Brain microvascular endothelial cell (primary cell): Measurements from ENCODE around the gene UTP20.

Source experiments
- DNase-seq: peaks from one replicate; pipeline ENCODE4 v3.0.0-alpha.2; 2020
- H3K27ac ChIP-seq: fragments of 250-450 bp; sonication (Bioruptor Pico); 2 replicates; pipeline ENCODE4 v1.5.1; 2020; ENCODE audit warnings: mild to moderate bottlenecking, moderate library complexity
- H3K27me3 ChIP-seq: fragments of 250-450 bp; sonication (Bioruptor Pico); replicated peaks from 2 replicates; pipeline ENCODE4 v1.5.1; 2020; ENCODE audit warnings: mild to moderate bottlenecking
- H3K36me3 ChIP-seq: fragments of 250-450 bp; sonication (Bioruptor Pico); replicated peaks from 2 replicates; pipeline ENCODE4 v1.5.1; 2020; ENCODE audit warnings: mild to moderate bottlenecking
- H3K4me3 ChIP-seq: 2 replicates; pipeline ENCODE4 v1.5.1; 2011; ENCODE audit warnings: low read depth, mild to moderate bottlenecking, control low read depth, low read length, moderate library complexity
- in situ Hi-C: cut with HindIII; loops from 2 replicates; pipeline ENCODE4 v1.10.0; 2017; ENCODE audit warnings: low sequenced_read_pairs, low pct_ligation_motif_present
- TF ChIP-seq, protein P1 (sequence below): IDR thresholded peaks from 2 replicates; pipeline ENCODE4 v1.5.1; 2011; ENCODE audit warnings: low read depth, mild to moderate bottlenecking, moderate library complexity, low read length, control low read depth, inconsistent platforms; ENCODE audit errors: missing control alignments

Gene UTP20

DNA sequence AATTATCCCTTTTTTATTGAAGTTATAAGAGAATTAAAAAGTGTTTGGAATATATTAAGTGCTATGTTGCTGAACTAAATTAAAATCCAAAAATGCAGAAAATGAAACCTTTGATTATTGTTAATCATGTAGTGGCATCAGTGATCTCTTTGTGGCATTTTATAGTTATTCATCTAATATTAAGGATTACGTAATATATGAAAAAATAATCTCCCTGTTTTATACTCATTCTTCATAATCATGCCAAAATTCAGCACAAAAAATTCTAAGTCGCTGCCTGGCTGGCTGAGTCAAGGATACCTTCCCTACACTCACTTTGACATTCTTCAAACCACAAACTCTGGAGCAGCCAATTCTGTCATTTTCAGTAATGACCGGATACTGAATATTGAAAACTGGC is 64.0 kb downstream of the UTP20 start:
- Histone ChIP-seq H3K27me3 (no peaks in the 10 kb centered on the region), H3K27ac (no peak overlapping the region), H3K36me3 (peaks cover 35% of the 10 kb centered on the region), H3K4me3 (no peak overlapping the region)
- TF ChIP-seq, protein P1, sequence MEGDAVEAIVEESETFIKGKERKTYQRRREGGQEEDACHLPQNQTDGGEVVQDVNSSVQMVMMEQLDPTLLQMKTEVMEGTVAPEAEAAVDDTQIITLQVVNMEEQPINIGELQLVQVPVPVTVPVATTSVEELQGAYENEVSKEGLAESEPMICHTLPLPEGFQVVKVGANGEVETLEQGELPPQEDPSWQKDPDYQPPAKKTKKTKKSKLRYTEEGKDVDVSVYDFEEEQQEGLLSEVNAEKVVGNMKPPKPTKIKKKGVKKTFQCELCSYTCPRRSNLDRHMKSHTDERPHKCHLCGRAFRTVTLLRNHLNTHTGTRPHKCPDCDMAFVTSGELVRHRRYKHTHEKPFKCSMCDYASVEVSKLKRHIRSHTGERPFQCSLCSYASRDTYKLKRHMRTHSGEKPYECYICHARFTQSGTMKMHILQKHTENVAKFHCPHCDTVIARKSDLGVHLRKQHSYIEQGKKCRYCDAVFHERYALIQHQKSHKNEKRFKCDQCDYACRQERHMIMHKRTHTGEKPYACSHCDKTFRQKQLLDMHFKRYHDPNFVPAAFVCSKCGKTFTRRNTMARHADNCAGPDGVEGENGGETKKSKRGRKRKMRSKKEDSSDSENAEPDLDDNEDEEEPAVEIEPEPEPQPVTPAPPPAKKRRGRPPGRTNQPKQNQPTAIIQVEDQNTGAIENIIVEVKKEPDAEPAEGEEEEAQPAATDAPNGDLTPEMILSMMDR = no peak
- DNase-seq = no peak
- in situ Hi-C loops = no loop called here

DNA sequence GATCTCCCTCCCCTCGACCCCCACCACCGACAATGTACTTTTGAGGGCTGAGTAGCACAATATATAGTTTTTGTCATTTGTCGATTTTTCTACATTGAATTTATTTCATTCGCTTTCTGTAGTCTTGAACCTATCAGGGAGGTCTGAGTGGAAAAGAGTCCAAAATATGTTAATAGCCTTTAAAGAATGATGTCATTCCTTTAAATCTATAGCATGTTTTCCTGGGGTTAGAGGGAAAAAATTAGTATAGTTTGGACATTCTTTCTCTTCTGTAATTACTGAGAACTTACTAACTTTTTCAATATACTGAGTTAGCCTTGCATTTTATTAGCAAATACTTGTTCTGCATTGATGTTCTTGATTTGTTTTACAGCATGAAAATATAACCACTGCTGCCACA is 71.8 kb downstream of the UTP20 start:
- H3K4me3 ChIP-seq = no peak overlapping the region
- no peaks in the 10 kb centered on the region for H3K27me3 ChIP-seq
- DNase-seq = no peak
- TF ChIP-seq, protein P1 = no peak
- H3K27ac ChIP-seq = no peak overlapping the region
- peaks cover 15% of the 10 kb centered on the region for H3K36me3 ChIP-seq
- in situ Hi-C loops = no loop called here

DNA sequence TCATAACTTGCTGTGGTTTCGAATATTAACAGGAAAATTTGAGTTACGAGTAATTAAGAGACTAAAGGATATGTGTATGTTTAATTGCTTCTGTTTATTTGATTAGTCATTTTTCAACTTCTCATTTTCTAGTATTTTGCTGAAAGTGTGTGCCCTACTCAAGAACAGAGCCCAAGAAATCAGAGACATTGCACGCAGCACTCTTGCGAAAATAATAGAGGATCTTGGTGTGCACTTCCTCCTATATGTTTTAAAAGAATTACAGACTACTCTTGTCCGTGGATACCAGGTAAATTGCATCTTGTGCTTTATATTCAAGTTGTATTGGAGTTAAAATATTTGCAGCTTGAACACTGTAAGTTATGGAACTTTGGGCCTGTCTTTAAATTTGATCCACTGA is 76.9 kb downstream of the UTP20 start:
- TF ChIP-seq, protein P1 = no peak
- Histone ChIP-seq H3K27ac (no peak overlapping the region), H3K36me3 (peaks cover 5% of the 10 kb centered on the region), H3K4me3 (no peak overlapping the region), H3K27me3 (no peaks in the 10 kb centered on the region)
- in situ Hi-C loops = no loop called here
- DNase-seq = no peak

DNA sequence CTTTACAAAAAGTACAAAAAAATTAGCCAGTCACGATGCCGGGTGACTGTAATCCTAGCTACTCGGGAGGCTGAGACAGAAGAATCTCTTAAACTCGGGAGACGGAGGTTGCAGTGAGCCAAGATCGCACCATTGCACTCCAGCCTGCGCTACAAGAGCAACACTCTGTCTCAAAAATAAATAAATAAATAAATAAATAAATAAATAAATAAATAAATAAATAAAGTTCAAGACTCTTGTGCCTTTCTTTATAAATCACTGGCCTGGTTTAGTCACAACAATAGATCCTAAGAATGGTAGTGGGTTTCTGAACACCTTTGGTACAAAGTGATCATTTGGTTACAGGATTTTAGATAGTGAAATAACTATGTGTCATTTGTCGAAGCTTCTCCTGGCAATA is 81.5 kb downstream of the UTP20 start:
- DNase-seq = no peak
- peaks cover 6% of the 10 kb centered on the region for H3K36me3 ChIP-seq
- H3K4me3 ChIP-seq = no peak overlapping the region
- TF ChIP-seq, protein P1 = no peak
- in situ Hi-C loops = no loop called here
- H3K27ac ChIP-seq = no peak overlapping the region
- H3K27me3 ChIP-seq = no peaks in the 10 kb centered on the region

DNA sequence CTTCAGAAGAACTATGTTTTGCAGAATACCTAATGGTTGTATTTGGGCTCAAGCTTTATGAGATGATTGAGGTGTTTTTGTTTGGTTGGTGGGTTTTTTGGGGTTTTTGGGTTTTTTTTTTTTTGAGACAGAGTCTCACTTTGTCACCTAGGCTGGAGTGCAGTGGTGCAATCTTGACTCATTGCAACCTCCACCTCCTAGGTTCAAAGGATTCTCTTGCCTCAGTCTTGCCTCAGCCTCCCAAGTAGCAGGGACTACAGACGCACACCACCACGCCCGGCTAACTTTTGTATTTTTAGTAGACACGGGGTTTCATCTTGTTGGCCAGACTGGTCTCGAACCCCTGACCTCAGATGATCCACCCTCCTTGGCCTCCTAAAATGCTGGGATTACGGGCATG is 88.1 kb downstream of the UTP20 start:
- H3K27me3 ChIP-seq = no peaks in the 10 kb centered on the region
- H3K27ac ChIP-seq = no peak overlapping the region
- peaks cover 24% of the 10 kb centered on the region for H3K36me3 ChIP-seq
- in situ Hi-C loops = no loop called here
- TF ChIP-seq, protein P1 = no peak
- H3K4me3 ChIP-seq = no peak overlapping the region
- no peak for DNase-seq

DNA sequence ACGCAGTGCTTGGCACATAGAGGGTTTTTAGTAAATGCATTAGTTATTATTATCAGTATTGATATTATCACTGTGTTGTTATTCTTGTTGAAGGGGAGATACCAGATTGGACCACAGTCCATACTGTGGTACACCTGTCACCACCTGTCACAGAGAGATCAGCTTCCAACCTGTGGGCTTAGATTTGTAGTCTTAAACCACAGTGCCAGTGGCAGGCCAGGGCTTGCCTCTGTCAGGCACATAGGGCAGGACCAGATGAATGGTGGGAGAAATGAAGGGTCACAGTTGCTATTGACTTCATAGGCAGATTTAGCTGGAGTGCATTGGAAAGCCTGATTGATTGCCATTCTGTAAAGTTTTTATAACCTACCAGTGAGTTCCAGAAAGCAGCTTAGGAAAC is 92.5 kb downstream of the UTP20 start:
- TF ChIP-seq, protein P1 = no peak
- H3K4me3 ChIP-seq = no peak overlapping the region
- no peak for DNase-seq
- H3K27ac ChIP-seq = no peak overlapping the region
- H3K36me3 ChIP-seq = peaks cover 22% of the 10 kb centered on the region
- H3K27me3 ChIP-seq = no peaks in the 10 kb centered on the region
- in situ Hi-C loops = no loop called here
